HG02678 (cell line): ENCODE results near the gene PRKACB.
"Not testable (repeated sequence)": the region's sequence is repeated elsewhere in the genome, so short reads cannot be mapped to it uniquely, and the experiment has no call there.

Source experiments
- ATAC-seq: cut with Tn5 transposase; IDR thresholded peaks from one replicate; pipeline ENCODE4 v1.9.1; 2021; ENCODE audit warnings: mild to moderate bottlenecking, moderate library complexity; ENCODE audit not compliant: unreplicated experiment

Gene PRKACB

GRCh38 chr1:84265867-84266266 lies 121.8 kb downstream of the PRKACB start:
- ATAC-seq: no peak

GRCh38 chr1:84266748-84267147 lies 122.7 kb downstream of the PRKACB start:
- ATAC-seq: no peak

GRCh38 chr1:84267476-84267875 lies 123.4 kb downstream of the PRKACB start:
- ATAC-seq: no peak

- ATAC-seq: no peak
Measured at GRCh38 chr1:84268346-84268745, 124.3 kb downstream of the PRKACB start.

GRCh38 chr1:84269306-84269705 lies 125.2 kb downstream of the PRKACB start:
- no peak for ATAC-seq

GRCh38 chr1:84271441-84272151 lies 127.5 kb downstream of the PRKACB start:
- ATAC-seq: peak; percentile 97

GRCh38 chr1:84272401-84272800 lies 128.3 kb downstream of the PRKACB start:
- no peak for ATAC-seq

GRCh38 chr1:84277343-84278059 lies 133.4 kb downstream of the PRKACB start:
- no peak for ATAC-seq

GRCh38 chr1:84278905-84279304 lies 134.8 kb downstream of the PRKACB start:
- ATAC-seq: no peak

GRCh38 chr1:84280912-84281311 lies 136.8 kb downstream of the PRKACB start:
- no peak for ATAC-seq

- no peak for ATAC-seq
Measured at GRCh38 chr1:84282780-84283333, 138.8 kb downstream of the PRKACB start.

- no peak for ATAC-seq
Measured at GRCh38 chr1:84283381-84283780, 139.3 kb downstream of the PRKACB start.

- ATAC-seq: no peak
Measured at GRCh38 chr1:84286071-84286470, 142.0 kb downstream of the PRKACB start.

GRCh38 chr1:84287389-84287788 lies 143.3 kb downstream of the PRKACB start:
- not testable (repeated sequence) for ATAC-seq
